Measurements from ENCODE around the gene OR2B2. TPM values are rescaled to one million over a fixed set of nuclear protein-coding genes. Genes with fewer than 3 reads are reported as not detected.
A peak's percentile ranks its signal among the peaks of the same experiment; 100 is the strongest.

OR2B2 gene
- total RNA-seq, 1 donor from 2014 or later = not detected

DNA sequence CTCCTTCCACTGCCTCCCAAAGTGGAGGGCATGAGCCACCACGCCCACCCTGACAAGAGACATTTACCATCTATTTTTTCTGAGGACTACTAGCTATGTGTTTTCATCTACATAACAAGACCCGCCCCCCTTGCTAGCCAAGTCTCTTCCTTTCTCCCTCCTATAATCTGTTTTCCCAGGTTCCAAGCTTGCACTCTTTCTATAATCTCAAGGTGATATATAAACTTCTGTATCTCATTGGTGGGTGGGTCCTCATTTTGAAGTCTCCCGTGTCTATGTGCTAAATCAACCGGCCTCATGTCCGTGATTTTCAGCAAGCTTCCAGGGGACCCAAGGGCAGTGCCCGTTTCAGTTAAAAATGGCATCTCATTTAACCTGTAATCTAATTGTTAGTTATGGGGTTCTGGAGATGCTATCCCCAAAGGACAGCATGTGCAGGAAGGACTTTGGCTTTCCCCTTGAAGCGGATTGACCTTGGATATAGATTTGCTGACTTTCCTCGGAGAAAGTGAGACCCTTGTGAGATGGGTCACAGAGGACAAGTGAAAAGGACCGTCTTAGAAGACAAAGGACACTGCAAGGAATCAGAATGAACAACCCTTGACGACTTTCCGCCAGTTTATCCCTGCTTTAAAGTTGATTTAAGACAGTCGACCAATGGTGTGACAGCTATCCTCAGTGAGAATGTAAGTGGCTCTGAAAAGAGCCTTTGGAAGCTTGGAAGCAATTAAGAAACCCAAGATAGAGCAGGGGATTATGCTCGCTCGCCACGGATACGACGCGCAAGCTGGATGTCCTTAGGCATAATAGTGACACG, 22.4 kb downstream of the OR2B2 start:
- Mint-ChIP-seq H3K36me3 (ENCODE audit: low read depth) (no peaks in the 10 kb centered on the region), H3K4me1 (ENCODE audit: low read depth) (peaks cover 39% of the 10 kb centered on the region), H3K4me3 (ENCODE audit: unreplicated experiment) (no peak overlapping the region), H3K27me3 (ENCODE audit: low read depth) (no peaks in the 10 kb centered on the region), H3K9me3 (ENCODE audit: low read depth) (no peaks in the 10 kb centered on the region), H3K27ac (ENCODE audit: unreplicated experiment) (peak overlapping the region; percentile 78)
- TF ChIP-seq, protein P1, sequence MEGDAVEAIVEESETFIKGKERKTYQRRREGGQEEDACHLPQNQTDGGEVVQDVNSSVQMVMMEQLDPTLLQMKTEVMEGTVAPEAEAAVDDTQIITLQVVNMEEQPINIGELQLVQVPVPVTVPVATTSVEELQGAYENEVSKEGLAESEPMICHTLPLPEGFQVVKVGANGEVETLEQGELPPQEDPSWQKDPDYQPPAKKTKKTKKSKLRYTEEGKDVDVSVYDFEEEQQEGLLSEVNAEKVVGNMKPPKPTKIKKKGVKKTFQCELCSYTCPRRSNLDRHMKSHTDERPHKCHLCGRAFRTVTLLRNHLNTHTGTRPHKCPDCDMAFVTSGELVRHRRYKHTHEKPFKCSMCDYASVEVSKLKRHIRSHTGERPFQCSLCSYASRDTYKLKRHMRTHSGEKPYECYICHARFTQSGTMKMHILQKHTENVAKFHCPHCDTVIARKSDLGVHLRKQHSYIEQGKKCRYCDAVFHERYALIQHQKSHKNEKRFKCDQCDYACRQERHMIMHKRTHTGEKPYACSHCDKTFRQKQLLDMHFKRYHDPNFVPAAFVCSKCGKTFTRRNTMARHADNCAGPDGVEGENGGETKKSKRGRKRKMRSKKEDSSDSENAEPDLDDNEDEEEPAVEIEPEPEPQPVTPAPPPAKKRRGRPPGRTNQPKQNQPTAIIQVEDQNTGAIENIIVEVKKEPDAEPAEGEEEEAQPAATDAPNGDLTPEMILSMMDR (IDR thresholded peaks at IDR 0.05) = no peak
- DNase-seq (ENCODE audit: low spot score) = no peak

DNA sequence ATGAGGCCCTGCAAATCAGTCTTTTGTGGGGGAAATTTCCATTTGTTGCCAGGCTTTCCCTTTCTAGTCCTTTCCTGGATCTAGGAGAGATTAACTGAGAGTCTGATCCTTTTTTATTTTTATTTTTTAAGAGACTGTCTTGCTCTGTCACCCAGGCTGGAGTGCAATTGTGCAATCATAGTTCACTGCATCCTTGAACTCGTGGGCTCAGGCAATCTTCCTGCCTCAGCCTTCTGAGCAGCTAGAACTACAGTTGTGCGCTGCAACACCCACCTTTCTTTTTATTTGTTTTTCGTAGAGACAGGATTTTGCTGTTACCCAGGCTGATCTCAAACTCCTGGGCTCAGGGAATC, 22.9 kb downstream of the OR2B2 start:
- no peak for DNase-seq (ENCODE audit: low spot score)
- H3K27ac Mint-ChIP-seq (ENCODE audit: unreplicated experiment) = no peak overlapping the region

GRCh38 chr6:27888566-27888965, 23.6 kb downstream of the OR2B2 start:
- Mint-ChIP-seq H3K9me3 (ENCODE audit: low read depth) (no peaks in the 10 kb centered on the region), H3K4me3 (ENCODE audit: unreplicated experiment) (no peak overlapping the region), H3K27ac (ENCODE audit: unreplicated experiment) (no peak overlapping the region), H3K27me3 (ENCODE audit: low read depth) (no peaks in the 10 kb centered on the region), H3K36me3 (ENCODE audit: low read depth) (no peaks in the 10 kb centered on the region), H3K4me1 (ENCODE audit: low read depth) (peaks cover 37% of the 10 kb centered on the region)
- TF ChIP-seq, protein P1 (IDR thresholded peaks at IDR 0.05) = no peak
- DNase-seq (ENCODE audit: low spot score) = no peak

More for the DNA sequence above, 22.9 kb downstream of the OR2B2 start:
- H3K36me3 Mint-ChIP-seq (ENCODE audit: low read depth) = no peaks in the 10 kb centered on the region
- TF ChIP-seq, protein P1 (IDR thresholded peaks at IDR 0.05) = no peak
- no peaks in the 10 kb centered on the region for H3K9me3 Mint-ChIP-seq (ENCODE audit: low read depth)
- H3K27me3 Mint-ChIP-seq (ENCODE audit: low read depth) = no peaks in the 10 kb centered on the region
- H3K4me1 Mint-ChIP-seq (ENCODE audit: low read depth) = peaks cover 39% of the 10 kb centered on the region
- H3K4me3 Mint-ChIP-seq (ENCODE audit: unreplicated experiment) = no peak overlapping the region

GRCh38 chr6:27886073-27886472, 26.1 kb downstream of the OR2B2 start:
- DNase-seq (ENCODE audit: low spot score) = no peak
- no peak overlapping the region for H3K4me3 Mint-ChIP-seq (ENCODE audit: unreplicated experiment)
- no peaks in the 10 kb centered on the region for H3K36me3 Mint-ChIP-seq (ENCODE audit: low read depth)
- no peaks in the 10 kb centered on the region for H3K9me3 Mint-ChIP-seq (ENCODE audit: low read depth)
- H3K4me1 Mint-ChIP-seq (ENCODE audit: low read depth) = peaks cover 19% of the 10 kb centered on the region
- H3K27me3 Mint-ChIP-seq (ENCODE audit: low read depth) = no peaks in the 10 kb centered on the region
- TF ChIP-seq, protein P1 (IDR thresholded peaks at IDR 0.05) = no peak
- H3K27ac Mint-ChIP-seq (ENCODE audit: unreplicated experiment) = no peak overlapping the region

GRCh38 chr6:27883136-27883535, 29.1 kb downstream of the OR2B2 start:
- Mint-ChIP-seq H3K4me1 (ENCODE audit: low read depth) (peaks cover 3% of the 10 kb centered on the region), H3K27me3 (ENCODE audit: low read depth) (no peaks in the 10 kb centered on the region), H3K27ac (ENCODE audit: unreplicated experiment) (no peak overlapping the region), H3K36me3 (ENCODE audit: low read depth) (no peaks in the 10 kb centered on the region), H3K9me3 (ENCODE audit: low read depth) (no peaks in the 10 kb centered on the region), H3K4me3 (ENCODE audit: unreplicated experiment) (no peak overlapping the region)
- TF ChIP-seq, protein P1 (IDR thresholded peaks at IDR 0.05) = no peak
- no peak for DNase-seq (ENCODE audit: low spot score)
